HFF-Myc (cell line): Measurements from ENCODE around the gene SPARC.

Experiments
- DNase-seq: peaks from one replicate; pipeline ENCODE4 v3.0.0-alpha.2; 2011; ENCODE audit warnings: low read depth; ENCODE audit errors: extremely low read depth
- H3K4me3 ChIP-seq: replicated peaks from 2 replicates; pipeline ENCODE4 v1.5.1; 2011; ENCODE audit warnings: low read depth, mild to moderate bottlenecking, control low read depth, low read length
- TF ChIP-seq, protein P1 (sequence below): IDR thresholded peaks from 2 replicates; pipeline ENCODE4 v1.5.1; 2012; ENCODE audit warnings: mild to moderate bottlenecking, low read depth, low read length, control low read depth; ENCODE audit errors: missing control alignments

SPARC gene

DNA sequence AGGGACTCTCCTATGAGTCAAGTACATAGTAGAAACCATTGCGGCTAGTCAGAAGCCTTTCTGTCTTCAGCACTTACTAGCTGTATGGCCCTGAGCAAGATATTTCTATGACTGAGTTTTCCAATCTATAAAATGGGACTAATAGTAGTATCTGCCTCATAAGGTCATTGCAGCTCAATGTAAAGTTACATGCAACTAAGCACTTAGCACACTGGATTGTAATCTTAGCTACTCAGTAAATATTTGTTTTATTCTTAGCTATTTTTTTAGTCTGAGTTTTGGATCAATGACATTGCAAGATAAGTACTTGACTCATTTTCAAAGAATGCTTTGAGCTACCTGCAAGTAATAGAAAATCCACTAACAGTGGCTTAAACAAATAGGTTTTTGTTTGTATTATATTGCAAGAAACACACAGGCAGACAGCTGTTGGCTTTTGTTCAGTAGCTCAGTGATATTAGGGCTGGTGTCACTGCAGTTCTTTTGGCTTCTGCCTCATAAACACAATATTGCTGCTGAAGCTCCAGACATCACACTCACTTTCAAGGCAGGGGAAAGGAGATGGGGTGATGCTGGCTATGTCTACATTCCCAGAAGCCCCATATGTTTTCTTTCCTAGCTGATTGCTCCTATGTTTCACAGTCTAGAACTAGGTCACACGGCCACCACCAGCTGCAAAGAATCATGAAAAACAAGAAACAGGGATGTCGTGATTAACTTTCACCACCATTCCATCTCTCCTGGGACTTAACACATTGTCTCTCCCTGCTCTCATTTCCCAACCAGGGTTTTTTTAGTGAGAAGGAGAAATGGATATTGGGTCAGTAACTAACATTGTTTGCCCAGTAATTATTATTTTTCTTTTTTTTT is 68.6 kb downstream of the SPARC start:
- no peak for DNase-seq
- TF ChIP-seq, protein P1, sequence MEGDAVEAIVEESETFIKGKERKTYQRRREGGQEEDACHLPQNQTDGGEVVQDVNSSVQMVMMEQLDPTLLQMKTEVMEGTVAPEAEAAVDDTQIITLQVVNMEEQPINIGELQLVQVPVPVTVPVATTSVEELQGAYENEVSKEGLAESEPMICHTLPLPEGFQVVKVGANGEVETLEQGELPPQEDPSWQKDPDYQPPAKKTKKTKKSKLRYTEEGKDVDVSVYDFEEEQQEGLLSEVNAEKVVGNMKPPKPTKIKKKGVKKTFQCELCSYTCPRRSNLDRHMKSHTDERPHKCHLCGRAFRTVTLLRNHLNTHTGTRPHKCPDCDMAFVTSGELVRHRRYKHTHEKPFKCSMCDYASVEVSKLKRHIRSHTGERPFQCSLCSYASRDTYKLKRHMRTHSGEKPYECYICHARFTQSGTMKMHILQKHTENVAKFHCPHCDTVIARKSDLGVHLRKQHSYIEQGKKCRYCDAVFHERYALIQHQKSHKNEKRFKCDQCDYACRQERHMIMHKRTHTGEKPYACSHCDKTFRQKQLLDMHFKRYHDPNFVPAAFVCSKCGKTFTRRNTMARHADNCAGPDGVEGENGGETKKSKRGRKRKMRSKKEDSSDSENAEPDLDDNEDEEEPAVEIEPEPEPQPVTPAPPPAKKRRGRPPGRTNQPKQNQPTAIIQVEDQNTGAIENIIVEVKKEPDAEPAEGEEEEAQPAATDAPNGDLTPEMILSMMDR: no peak

DNA sequence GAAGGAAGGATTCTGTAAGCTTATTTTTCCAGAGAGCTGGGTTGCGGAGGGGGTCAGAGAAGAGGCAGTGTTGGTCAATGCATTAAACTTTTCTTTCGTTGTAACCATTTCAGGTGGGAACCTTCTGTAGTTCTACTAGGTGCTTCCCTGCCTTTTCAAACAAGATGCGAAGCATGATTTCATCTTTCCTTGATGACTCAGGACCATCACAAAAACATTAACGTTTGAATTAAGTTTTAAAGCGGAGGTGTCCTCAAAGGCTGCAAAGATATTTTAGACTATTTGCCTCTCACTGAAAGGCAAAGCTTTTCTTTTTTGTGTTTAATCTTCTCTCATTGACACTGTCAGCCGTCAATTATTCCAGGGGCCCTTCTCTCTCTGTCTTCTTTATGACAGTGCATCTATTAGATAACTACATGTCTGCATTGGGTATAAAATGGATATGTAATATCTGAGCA is 69.3 kb downstream of the SPARC start:
- DNase-seq: no peak
- TF ChIP-seq, protein P1: no peak
- H3K4me3 ChIP-seq: no peak overlapping the region

More for the DNA sequence above, 68.6 kb downstream of the SPARC start:
- no peak overlapping the region for H3K4me3 ChIP-seq

DNA sequence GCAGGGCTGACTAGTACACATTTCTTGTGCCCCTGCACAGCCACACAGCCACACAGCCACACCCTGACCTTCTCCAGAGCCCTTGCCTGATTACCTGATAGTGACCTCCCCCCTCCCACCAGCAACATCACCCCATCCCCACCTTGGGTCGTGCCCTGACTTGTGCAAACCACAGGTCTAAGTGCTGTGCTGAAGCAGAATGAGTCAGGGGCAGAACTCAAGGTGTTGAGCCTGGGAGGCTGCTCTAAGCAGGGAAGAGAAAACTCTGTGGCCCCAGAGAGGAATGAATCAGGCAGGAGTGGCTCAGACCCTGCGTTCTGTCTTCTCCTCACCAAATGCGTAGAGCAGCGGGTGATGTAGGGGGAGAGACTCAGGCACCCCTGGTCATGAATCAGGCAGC is 71.3 kb downstream of the SPARC start:
- no peak overlapping the region for H3K4me3 ChIP-seq
- TF ChIP-seq, protein P1: no peak
- DNase-seq: no peak

DNA sequence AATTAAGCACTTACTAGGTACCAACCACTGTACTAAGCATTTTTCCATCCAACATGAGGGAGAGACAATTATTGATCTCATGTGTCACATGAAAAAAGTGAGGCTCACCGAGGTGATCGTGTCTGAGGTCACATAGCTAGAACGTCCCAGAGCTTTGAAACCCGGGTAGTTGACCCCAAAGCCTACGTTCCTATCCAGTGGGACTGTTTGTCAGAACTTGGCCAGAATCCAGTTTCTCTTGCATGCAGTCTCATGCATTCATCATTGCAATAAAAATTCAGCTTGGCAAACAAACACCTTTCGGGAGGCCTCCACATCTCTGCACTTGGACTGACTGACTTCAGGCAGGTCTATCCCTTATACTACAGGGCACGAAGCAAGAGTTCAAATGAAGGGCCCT is 72.2 kb downstream of the SPARC start:
- no peak overlapping the region for H3K4me3 ChIP-seq
- TF ChIP-seq, protein P1: no peak
- DNase-seq: no peak

DNA sequence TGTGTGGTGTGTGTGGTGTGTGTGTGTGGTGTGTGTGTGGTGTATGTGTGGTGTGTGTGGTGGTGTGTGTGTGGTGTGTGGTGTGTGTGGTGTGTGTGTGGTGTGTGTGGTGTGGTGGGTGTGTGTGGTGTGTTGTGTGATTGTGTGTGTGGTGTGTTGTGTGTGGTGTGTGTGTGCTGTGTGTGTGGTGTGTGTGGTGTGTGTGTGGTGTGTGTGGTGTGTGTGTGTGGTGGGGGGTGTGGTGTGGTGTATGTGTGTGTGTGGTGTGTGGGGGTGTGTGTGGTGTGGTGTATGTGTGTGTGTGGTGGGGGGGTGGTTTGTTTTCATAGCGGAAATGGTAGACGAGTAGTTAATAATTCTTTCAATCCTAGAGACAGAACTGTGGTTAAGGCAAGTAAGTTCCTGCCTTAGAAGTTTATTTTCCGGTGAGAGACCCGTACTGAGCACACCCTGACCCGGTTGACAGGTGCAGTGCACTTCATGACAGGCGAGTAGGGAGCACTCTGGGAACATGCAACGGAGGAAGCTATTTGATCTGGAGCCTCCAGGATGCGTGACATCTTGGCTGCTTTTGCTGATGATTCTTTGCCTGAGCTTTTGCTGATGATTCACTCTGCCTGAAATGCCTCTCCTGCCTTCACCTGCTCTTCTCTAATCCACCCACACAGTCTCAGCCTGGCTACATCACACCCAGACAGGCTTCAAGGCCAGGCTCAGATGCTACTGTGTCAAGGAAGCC is 73.9 kb downstream of the SPARC start:
- TF ChIP-seq, protein P1: no peak
- no peak for DNase-seq
- H3K4me3 ChIP-seq: no peak overlapping the region

DNA sequence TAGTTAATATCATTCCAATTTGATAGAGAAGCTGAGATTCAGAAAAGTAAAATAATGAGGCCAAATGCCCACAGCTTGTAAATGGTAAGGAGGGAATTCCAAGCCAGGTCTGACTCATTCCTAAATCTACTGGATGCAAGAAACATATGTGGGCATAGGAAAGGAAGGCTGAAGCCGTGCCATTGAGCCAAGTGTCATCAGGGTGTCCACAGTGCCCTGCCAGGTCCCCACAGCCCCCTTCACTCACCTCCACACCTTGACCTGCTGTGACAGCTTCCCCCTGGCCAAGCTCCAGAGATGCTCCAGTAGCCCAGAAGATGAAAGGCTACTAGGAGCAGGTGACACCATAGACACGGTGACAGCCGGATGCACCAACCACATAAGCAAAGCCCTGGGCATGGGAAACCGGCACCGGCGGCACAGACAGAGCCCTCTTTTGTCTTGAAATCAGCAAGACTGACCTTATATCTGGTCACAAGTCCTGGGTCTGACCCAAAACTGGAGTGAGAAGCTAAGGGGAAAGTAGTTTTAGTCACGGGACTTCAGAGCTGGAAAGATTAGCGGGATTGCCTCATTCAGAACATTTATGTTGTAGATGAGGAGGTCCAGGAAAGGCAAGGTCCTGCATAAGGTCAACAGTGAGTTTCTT is 75.5 kb downstream of the SPARC start:
- no peak overlapping the region for H3K4me3 ChIP-seq
- DNase-seq: no peak
- TF ChIP-seq, protein P1: no peak
